ENCODE data around the gene TMEM126B.

TMEM126B gene

DNA sequence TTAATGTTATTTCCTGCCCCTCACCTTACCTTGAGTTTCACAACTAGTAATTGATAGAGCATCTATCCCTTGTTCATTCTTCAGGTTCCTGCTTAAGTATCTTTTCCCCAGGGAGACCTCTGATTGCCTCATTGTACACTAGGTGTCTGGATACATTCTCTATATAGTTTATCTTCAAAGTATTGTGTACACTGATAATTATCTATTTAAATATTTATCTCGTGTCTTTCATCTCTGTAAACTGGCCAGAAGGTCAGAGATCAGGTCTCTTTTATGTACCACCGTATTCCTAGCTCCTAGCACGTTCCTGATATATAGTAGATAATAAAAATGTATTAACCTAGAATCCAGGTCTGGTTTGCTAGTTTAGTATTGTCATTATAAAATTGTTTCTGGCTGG lies 6.4 kb downstream of the TMEM126B start:
- TF ChIP-seq GATA3 (IDR thresholded peaks at IDR 0.05; ENCODE audit: low read depth, low read length) (no peak), GATA2 (IDR thresholded peaks at IDR 0.05; ENCODE audit: low read depth, low read length) (no peak)

DNA sequence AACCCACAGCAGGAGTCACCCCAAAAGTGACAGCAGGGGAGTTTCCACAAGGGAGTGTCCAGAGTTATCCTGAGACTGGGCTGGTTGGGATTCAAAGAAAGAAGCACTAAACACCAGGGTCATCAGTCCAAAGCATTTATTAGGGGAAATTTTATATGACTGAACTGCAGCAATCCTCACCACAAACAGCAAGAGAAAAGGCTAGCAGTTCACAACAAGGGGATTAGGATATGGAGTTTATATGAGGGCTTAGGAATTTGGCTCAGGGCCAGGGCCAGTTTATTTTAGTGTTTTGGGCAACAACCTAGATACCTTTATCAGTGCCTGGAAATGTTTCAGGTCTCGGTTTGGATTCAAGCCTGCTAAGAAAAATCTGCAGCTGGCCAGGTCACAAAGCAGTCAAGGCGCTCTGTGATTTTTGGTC lies 14.8 kb downstream of the TMEM126B start:
- TF ChIP-seq GATA2 (IDR thresholded peaks at IDR 0.05; ENCODE audit: low read depth, low read length) (no peak), GATA3 (IDR thresholded peaks at IDR 0.05; ENCODE audit: low read depth, low read length) (no peak)

DNA sequence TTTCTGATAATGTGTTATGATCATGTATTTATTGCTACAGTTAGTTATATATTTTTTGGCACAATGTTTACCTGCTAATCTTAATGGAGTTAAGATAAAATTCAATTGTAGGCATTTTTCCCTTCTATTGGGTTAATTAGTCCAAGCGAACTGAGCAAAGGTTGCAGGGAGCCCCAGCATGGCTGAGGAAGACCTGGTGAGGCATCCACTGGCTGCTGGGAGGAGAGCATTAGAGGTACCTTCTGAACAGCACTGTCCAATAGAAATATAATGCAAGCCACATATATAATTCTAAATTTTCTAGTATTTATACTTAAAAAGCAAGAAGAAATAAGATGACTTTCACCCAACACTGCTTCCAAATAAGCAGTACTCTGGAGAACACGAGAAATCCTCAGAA lies 18.7 kb downstream of the TMEM126B start:
- TF ChIP-seq GATA3 (IDR thresholded peaks at IDR 0.05; ENCODE audit: low read depth, low read length) (no peak), GATA2 (IDR thresholded peaks at IDR 0.05; ENCODE audit: low read depth, low read length) (no peak)

DNA sequence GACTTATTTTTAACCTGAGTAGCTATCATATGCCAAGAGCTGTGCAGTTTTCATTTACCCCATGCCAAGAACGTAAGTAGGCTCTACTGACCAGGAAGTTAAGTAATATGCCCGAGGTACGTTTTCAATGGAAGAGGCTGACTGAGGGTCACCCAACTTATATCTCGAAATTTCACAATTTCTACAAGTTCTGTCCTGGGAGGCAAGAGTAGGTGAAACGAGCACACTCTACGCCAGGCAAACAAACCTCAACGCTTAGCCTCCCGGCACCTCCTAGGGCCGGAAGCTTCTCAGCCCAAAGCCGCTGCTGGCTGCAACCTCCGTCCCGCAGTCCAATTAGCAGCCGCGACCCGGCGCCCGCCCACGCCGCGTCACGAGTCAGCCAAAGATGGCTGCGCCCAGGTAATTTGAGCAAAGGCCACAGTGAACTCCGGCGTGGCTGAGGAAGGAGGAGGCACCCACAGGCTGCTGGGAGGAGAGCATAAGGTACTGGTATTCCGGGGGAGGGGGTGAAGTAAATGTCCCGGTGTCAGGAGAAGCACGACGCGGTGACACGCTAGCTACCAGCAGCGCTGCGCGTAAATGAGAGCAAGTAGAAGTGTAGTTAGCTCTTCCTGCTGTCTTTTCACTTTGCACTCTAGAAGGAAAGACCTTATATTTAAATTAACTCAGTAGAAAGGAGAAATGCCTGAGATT lies 19.4 kb downstream of the TMEM126B start, which contains the start of gene TMEM126A:
Gene TMEM126A, plus strand, starts transcription at position 364 of the 696 bp plus-strand sequence. CDS start 2,289 bp downstream, outside the sequence.
- TF ChIP-seq GATA2 (IDR thresholded peaks at IDR 0.05; ENCODE audit: low read depth, low read length): no peak
- TF ChIP-seq GATA3 (IDR thresholded peaks at IDR 0.05; ENCODE audit: low read depth, low read length): no peak

DNA sequence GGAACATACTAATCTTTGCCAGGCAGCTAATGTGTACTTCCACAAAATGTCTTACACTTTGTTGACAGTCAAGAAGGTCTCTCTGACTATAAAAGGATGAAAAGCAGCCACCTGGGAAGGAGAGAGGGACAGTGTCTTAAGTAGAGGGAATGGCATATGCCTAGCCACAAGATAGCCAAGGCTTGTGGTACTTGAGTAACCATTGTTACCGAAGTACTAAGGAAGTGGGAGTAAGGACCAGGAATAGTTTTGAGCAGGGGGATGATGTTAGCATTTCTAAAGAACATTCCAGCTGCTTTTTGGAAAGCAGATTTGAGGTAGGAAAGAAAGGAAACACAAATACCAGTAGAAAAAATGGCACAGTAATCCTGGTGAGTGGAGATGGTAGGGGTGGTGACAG lies 22.7 kb downstream of the TMEM126B start:
- no peak for TF ChIP-seq GATA2 (IDR thresholded peaks at IDR 0.05; ENCODE audit: low read depth, low read length)
- no peak for TF ChIP-seq GATA3 (IDR thresholded peaks at IDR 0.05; ENCODE audit: low read depth, low read length)

DNA sequence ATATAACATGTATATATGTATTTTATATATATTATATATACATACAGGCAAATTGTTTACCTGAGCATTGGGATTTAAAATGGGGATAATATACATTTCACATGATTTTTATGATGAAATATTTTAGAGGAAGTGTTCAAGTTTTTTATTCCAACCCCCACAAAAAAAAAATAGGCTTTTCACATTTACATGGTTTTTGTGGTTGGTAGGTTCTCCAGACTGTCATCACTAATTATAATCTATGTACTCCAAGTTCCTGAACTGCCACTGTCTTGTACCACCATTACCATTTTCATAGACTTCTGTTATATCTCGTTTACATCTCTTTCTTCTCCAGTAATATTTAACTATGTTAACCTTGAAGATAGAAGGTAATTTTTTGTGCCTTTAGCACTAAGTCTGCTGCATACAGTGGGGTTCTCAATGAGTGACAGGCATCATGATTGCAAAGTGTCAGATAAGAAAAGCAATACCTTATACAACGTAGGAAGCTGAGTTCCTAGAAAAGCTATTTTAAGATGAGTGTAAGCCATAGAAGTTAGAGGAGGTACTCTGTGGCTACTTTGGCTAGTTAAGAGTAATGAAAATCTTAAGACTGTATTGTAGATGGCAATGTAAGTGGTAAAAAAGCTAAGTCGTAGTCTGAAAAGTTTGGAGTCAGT lies 24.5 kb downstream of the TMEM126B start:
- TF ChIP-seq GATA2 (IDR thresholded peaks at IDR 0.05; ENCODE audit: low read depth, low read length) (no peak), GATA3 (IDR thresholded peaks at IDR 0.05; ENCODE audit: low read depth, low read length) (no peak)

DNA sequence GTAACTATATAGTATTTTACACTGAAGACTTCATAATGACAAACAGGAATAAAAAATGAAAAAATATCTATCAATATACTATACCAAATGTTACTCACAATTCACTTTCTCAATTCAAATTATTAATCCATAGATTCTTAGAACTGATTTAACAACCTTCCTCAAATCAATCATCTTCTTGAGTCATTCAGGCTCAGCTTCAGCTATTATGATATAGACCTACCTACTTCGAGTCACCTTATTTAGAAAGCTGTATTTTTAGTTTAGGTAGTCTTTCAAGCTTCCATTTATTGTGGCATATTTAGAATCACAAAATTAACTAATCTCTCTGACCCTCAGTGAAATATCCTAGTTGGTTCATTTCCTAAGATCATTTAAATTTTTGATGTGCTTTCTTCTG lies 28.4 kb downstream of the TMEM126B start:
- TF ChIP-seq GATA2 (IDR thresholded peaks at IDR 0.05; ENCODE audit: low read depth, low read length): no peak

DNA sequence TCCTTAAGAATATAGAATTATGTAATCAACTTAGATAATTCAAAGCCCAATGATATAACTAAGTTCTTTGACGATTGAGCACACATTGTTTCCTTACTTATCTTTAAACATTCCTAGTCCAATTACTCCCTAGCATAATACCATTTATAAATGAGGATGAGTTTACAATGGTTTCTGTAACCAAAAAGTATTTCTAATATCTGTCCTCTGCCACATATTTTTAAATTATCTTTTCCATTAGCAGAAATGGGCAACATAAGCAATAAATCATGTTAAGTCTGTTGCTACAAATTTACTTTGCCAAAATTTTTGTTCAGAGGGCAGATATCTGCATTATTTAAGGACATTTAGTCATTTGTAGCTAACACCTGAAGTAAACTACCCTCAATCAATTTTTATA lies 29.8 kb downstream of the TMEM126B start:
- TF ChIP-seq GATA3 (IDR thresholded peaks at IDR 0.05; ENCODE audit: low read depth, low read length): no peak
- TF ChIP-seq GATA2 (IDR thresholded peaks at IDR 0.05; ENCODE audit: low read depth, low read length): no peak

DNA sequence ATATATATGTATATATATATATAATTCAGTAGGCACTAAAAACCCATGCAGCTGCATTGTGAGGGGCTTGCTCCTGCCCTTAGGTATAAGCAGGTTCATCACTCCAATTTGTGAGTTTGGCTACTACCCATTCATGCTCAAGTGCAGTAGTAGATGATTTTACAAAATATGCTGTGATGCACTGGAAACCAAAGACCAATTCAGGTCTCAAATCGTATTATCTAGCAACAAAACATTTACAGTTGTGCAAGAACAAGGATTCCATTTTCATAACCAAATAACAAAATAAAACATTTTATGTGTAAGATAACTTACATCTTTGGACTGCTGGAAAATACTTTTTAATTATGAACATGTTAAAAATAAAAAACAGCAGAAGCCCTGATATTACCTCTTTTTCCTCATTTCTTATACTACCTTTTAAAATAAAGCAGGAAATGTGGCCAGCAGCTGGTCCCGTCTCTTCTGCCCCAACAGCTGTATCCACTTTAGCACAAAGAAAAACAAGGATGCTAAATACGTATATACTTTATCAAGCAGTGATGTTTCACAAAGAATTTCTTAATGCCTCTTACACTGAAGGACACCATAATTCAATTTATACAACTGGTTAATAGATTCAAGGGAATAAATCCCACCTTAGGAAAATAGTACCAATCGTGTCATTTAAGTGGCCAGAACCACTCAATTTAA lies 33.7 kb downstream of the TMEM126B start:
- TF ChIP-seq GATA2 (IDR thresholded peaks at IDR 0.05; ENCODE audit: low read depth, low read length) (no peak), GATA3 (IDR thresholded peaks at IDR 0.05; ENCODE audit: low read depth, low read length) (no peak)

DNA sequence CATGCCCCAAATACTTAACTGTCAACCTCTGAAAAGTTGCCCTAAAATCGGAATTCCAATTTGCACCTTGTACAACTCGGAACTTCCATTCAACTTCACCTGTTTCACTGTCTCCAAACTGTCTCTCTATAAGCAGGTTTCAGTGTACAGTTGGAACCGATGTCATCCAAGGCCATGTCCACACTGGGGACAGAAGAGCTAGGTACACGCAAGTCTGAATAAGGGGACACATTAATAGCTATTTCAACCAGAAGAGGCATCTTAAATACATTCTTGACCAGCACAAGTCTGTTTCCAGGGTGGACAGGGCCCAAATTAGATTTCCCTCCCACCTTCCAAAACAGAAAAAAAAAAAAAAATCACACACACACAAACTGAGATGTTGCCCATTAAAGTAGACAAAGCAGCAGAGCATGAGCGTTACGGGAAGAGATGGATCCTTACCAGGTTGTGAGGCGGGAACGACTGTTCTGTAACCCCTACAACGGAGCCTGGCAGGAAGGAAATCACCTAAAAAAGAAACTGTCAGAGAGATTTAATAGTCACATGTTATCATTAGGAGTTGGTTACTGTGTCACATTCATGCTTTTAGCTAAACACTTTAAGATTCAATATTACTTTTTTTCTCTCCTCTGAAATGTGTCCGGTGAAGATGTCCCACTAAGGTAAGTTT lies 34.8 kb downstream of the TMEM126B start:
- TF ChIP-seq GATA2 (IDR thresholded peaks at IDR 0.05; ENCODE audit: low read depth, low read length) (no peak), GATA3 (IDR thresholded peaks at IDR 0.05; ENCODE audit: low read depth, low read length) (no peak)

DNA sequence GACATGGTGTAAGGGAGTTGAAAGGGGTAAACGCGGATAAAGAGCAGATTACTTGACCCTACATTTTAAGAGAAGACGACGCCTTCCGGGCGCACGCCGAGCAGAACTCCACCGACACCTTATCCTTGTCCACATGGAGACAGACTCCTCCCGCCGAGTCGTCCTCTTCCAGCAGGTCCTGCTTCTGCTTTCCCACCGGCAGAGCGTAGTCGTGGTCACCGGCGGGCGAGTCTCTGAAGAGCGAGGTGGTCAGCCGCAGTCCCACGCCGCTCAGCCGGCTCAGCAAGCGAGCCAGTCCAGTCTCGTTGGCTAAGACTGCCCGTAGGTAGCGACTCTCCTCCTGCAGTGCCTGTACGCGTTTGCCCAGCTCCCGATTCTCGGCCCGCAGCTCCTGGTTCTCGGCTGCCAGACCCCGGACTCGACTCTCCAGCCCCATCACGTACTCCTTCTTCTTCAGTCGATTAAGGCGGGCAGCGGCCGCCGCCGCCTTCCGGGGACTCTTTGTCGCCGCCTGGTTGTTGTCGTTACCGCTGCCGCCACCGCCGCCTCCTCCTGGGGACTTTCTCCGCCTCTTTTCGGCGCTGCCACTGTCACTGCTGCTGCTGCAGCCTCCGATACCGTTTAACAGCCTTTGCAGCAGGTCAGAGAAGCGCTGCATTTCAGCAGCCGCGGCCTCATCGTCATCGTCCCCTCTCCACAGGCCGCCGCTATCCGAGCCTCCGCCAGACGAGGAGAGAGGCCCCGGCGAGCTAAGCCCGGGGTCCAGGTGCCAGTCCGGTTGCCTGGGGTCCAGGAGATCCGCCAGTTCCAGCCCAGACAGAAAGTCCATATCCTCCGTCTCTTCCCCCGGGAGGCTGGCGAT lies 35.6 kb downstream of the TMEM126B start:
- TF ChIP-seq GATA3 (IDR thresholded peaks at IDR 0.05; ENCODE audit: low read depth, low read length) (no peak), GATA2 (IDR thresholded peaks at IDR 0.05; ENCODE audit: low read depth, low read length) (no peak)

DNA sequence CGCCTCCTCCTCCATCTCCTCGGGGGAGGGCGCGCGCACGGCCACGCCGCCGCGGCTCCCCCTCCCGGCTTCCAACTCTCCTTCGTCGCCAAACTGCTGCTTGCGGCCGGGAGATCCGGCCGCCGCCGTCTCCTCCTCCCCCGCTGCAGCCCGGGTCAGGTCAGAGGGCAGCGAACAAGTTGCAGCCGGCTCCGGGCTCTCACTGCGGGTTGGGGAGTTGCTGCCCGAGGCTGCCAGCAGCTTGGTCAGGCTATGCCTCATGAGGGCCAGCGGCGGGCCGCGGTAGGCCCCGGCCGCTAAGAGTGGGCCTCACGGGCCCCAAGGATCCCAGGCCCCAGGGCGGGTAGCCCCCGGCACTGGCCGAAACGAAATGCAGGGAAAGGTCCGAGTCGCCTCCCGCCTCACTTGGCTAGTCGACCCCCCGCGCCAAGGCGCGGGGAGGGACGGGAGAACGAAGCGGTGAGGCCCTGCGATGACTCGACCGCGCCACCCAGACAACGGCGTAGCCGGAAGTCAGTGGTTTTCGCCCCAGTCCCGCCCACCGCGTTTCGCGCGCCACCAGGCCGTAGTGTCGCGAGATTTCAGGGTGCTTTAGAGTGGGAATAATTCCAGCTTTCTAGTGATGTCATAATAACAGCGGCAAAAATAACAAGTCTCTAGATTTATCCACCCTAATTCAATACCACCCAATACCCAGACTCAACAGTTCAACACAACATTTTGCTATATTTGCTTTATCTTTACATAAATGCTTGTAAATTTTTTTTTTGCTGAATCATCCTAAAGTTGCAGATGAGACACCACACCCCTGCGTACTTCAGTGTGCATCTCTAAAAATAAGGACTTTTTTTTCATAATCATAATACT lies 36.5 kb downstream of the TMEM126B start, which contains the start of gene CREBZF:
Gene CREBZF, minus strand, starts transcription at position 515 of the 867 bp plus-strand sequence. Its CDS starts 254 bp downstream, at position 261.
- TF ChIP-seq GATA2 (IDR thresholded peaks at IDR 0.05; ENCODE audit: low read depth, low read length): no peak
- no peak for TF ChIP-seq GATA3 (IDR thresholded peaks at IDR 0.05; ENCODE audit: low read depth, low read length)
